Breast epithelium (tissue), 3 donors: Measurements from ENCODE around the gene MAP4K2.

Experiments used
- POLR2A ChIP-seq: fragments of 450-650 bp; IDR thresholded peaks from one replicate; pipeline ENCODE4 v1.6.1; 2016; ENCODE audit warnings: antibody characterized with exemption, mild to moderate bottlenecking, moderate library complexity
- POLR2AphosphoS5 ChIP-seq, 3 donors: sonication (generic); formaldehyde crosslinking; IDR thresholded peaks; one replicate each; pipeline ENCODE4 v1.6.1; 2017; ENCODE audit warnings: antibody characterized with exemption in 3 of 3
- TF ChIP-seq, protein P1 (sequence below), 3 donors: fragments of 450-650 bp; IDR thresholded peaks; one replicate each; pipeline ENCODE4 v1.5.1; 2016 to 2017; ENCODE audit warnings: antibody characterized with exemption in 3 of 3, mild to moderate bottlenecking in 3 of 3, moderate library complexity in 3 of 3

DNA sequence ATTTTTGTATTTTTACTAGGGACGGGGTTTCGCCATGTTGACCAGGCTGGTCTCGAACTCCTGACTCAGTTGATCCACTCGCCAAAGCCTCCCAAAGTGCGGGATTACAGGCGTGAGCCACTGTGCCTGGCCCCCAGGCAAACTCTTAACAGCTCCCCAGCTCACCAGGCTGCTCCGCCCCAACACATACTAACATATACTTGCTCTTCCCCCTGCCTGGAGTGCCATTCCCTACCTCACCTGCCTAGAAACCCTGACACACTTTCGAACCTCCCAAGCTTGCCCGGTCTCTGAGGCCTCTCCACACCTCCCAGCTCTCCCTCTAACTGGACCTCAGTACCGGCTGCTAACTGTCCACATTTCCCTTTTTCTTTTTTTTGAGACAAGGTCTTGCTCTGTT lies 8.5 kb downstream of the MAP4K2 start:
- TF ChIP-seq POLR2A (no peak), POLR2AphosphoS5 (IDR thresholded peaks at IDR 0.05) (no peak)
- TF ChIP-seq, protein P1, sequence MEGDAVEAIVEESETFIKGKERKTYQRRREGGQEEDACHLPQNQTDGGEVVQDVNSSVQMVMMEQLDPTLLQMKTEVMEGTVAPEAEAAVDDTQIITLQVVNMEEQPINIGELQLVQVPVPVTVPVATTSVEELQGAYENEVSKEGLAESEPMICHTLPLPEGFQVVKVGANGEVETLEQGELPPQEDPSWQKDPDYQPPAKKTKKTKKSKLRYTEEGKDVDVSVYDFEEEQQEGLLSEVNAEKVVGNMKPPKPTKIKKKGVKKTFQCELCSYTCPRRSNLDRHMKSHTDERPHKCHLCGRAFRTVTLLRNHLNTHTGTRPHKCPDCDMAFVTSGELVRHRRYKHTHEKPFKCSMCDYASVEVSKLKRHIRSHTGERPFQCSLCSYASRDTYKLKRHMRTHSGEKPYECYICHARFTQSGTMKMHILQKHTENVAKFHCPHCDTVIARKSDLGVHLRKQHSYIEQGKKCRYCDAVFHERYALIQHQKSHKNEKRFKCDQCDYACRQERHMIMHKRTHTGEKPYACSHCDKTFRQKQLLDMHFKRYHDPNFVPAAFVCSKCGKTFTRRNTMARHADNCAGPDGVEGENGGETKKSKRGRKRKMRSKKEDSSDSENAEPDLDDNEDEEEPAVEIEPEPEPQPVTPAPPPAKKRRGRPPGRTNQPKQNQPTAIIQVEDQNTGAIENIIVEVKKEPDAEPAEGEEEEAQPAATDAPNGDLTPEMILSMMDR (IDR thresholded peaks at IDR 0.05), result no peak
